NCI-H1694 (cell line): Measurements from ENCODE around the gene NOS1AP.
"Not testable (repeated sequence)": the region's sequence is repeated elsewhere in the genome, so short reads cannot be mapped to it uniquely, and the experiment has no call there.

ENCODE experiments used
- DNase-seq: peaks from one replicate; lab custom pipeline; 2025; lab: John Stamatoyannopoulos, UW

The NOS1AP gene

DNA sequence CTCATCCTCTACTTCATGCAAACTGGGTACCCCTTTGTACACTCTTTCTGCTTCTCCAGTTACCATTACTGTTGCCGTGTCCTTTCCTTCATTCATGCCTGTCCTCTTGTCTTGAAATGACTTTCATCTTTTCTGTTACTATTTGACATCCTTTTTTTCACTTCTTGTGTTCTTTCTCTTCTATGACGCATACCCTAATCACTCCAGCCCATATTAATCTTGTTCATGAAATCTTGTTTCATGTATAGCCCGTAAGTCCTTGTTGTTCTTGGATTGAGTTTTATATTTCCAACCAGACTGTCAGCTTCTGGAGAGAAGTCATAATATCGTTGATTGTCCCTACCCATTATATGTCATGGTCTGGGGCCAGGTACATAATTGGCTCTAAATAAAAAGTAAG is 126.1 kb downstream of the NOS1AP start:
- no peak for DNase-seq

GRCh38 chr1:162196387-162196786 is 126.9 kb downstream of the NOS1AP start:
- no peak for DNase-seq

GRCh38 chr1:162197041-162197531 is 127.6 kb downstream of the NOS1AP start:
- no peak for DNase-seq

DNA sequence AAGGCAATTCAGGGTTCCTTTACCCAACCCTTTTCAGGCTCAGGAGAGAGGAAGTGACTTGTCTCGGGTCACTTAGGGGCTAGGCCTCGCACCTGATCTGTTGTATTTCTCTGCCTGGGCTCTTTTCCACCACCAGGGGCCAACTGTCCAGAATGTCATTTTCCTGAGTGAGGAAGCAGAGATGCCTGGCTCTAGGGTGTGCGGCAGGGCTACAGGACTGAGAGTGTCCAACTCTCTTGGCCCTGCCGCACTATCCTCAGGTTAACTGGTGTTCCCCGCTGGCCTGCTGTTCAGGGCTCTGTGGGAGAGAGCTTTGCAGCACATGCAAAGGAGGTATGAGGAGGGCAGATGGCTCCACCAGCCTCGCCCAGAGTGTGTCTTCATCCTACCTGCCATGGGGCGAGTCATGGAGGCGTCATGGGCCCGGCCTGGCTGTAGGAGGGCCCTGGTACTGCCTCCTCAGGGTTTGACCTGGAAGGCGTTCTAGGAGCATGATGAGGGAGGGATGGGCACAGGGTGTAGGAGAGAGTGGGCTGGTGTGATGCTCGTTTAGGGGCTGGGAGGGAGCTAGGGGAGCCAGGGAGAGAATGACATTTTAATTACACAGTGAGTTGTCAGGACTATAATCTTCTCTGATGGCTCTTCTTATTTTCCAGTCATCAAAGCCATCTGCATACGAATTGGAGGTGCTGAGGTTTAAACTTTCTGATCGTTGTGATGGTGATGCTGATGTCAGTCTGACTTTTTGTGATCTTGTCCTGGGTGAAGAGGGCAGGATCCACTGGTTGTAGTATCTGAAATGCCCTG is 128.3 kb downstream of the NOS1AP start:
- DNase-seq, result no peak

GRCh38 chr1:162200096-162200847 is 130.8 kb downstream of the NOS1AP start:
- no peak for DNase-seq

DNA sequence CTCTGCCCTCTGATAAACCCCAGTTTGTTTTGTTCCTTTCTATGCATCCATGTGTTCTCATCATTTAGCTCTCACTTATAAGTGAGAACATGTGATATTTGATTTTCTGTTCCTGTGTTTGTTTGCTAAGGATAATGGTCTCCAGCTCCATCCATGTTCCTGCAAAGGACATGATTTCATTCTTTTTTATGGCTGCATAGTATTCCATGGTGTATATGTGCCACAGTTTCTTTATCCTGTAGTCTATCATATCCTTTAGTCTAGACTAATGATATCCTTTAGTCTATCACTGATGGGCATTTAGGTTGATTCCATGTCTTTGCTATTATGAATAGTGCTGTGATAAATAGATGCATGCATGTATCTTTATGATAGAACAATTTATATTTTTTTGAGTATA is 131.6 kb downstream of the NOS1AP start:
- not testable (repeated sequence) for DNase-seq

DNA sequence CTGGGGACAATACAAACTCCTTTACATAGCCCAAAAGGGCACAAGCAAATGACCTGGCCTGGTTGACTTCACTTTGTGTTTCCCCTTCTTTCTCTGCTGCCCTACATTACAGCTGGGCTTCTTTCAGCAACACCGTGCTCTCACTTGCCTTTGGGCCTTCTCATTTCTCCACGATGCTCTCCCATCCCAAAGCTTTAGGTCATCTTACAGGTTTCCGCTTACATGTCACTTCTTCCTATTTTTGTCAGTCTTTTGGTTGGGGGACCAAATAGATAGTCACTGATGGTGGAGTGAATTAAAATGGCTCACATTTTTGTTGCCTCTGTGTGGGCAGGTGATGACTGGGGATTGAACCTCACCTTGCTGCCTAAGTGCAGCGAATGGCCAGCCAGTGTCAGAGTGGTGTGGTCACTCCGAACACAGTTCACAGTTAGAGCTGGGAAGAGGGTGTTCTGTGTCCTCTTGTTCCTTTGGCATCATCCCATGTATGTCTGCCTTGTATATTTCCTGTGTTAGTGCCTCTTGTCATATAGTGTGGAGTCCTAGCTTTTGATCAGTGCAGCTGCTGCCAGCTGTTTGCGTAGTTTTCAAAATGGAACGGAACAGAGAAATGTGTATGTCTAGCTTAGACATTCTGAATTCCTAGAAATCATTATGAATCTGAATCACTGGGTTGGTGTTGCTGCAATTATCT is 134.8 kb downstream of the NOS1AP start:
- DNase-seq, result no peak

- DNase-seq, result no peak
These were observed 135.3 kb downstream of the NOS1AP start for GRCh38 chr1:162204823-162205155.

DNA sequence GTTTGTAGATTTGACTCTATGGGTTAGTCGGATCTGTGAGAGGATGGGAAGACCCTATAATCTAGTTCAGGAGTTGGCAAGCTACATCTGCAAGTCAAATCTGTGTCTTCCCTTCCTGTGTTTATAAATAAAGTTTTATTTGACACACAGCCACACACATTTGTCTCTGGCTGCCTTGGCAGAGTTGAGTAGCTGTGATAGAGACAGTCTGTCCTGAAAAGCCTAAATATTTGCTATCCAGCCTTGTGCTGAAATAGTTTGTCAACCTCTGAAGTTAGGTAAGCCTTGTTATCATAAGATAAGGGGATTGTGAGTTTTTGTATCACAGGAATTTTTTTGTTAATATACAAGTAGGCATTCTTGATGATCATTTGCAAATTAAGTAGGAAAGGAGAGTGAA is 136.8 kb downstream of the NOS1AP start:
- no peak for DNase-seq

- no peak for DNase-seq
These were observed 137.5 kb downstream of the NOS1AP start for GRCh38 chr1:162206749-162207635.

GRCh38 chr1:162207862-162208261 is 138.4 kb downstream of the NOS1AP start:
- DNase-seq, result no peak

DNA sequence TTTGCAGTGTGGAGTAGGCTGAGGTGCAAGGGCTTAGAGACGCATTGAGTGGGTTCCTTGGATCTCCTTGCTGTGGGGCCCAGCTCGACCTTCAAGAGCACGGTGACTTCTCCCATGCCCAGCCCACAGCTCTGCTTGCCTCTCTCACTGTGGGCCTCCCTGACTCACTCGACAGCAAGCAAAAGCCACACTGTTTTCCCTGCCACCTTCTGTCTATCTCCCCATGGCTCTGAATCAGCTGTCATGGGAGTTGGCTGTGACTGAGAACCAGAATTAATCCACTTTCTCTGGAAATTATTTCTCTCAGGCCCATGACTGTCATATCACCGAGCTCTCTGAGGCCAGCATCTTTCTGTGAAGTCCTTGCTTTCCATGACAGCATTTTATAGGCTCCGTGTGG is 140.7 kb downstream of the NOS1AP start:
- no peak for DNase-seq

GRCh38 chr1:162212713-162213112 is 143.2 kb downstream of the NOS1AP start:
- no peak for DNase-seq

DNA sequence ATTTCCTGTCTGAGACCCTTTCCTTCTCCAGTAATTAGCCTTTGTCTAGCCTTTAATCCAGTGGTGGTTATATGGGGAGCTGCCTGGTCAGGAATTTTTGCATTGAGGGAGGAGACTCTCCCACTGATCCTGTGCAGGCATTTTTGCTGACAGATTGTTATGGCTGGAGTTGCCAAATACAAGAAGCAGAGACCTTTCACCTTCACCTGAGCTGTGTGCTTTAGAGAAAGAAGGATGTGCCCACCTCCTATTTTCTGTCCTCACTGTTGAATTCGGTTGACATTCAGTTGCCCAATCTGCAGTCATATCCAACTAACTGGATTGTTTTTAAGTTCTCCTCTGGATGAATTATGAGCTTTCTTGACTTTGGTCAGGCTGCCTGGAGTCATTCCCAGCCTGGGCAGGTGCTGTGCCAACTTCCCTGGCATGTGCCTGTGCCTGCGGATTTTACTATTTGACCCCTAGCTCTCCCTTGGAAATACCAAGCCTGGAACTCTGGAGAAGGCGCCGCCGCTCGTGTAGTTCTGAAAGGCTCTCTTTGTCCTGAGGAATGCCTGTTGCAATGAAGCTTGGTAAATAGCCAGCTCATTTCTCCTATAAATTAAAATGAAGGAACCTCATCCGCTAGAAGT is 143.9 kb downstream of the NOS1AP start:
- DNase-seq, result no peak

GRCh38 chr1:162214202-162214601 is 144.7 kb downstream of the NOS1AP start:
- DNase-seq, result no peak

GRCh38 chr1:162215902-162216301 is 146.4 kb downstream of the NOS1AP start:
- no peak for DNase-seq

GRCh38 chr1:162216604-162217003 is 147.1 kb downstream of the NOS1AP start:
- no peak for DNase-seq

DNA sequence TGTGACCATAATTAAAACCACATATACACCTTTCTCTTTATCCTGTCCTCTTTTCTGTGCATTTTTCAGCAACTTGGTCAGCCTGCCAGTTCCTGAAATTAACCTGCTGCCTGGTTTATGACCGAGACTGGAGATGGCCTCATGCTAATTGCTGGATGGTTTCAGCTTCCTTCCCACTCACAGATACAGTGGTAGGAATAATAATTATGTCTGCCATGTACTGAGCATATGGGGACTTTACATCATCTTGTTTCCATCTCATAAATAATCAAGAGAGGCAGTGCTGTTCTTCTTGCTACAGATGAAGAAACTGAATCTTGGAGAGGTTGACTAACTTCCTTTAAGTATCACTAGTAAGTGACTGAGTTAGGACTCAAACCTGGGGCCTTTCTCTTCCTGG is 148.2 kb downstream of the NOS1AP start:
- DNase-seq, result no peak

- no peak for DNase-seq
These were observed 149.1 kb downstream of the NOS1AP start for GRCh38 chr1:162218546-162218945.

- DNase-seq, result no peak
These were observed 149.5 kb downstream of the NOS1AP start for GRCh38 chr1:162218975-162219374.

GRCh38 chr1:162219461-162219860 is 150.0 kb downstream of the NOS1AP start:
- peak; percentile 39 for DNase-seq
